ENCODE data around the gene GMDS. TPM values are rescaled to one million over a fixed set of nuclear protein-coding genes. Genes with fewer than 3 reads are reported as not detected.

The GMDS gene
- polyA plus RNA-seq, 1 of the 3 experiments (the other 2 are of a cell fraction): 12.3 TPM

DNA sequence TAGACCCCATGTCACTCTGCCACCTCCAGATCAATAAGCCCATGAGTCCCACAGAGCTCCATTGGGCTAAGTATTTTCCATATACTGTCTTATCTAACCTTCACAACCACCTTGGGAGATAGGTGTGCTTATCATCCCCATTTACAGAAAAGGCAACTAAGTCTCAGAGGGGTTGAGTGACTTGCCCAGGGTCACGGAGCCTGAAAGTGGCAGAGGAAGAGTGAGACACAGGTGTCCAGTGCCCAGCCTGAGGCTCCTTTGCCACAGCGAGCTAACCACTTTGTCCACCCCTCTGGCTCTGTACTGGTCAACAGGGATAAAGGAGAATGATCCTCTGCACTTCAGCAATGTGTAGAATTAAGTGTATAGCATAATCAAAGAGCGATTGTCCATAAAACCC lies 124.5 kb downstream of the GMDS start:
- no peaks in the 10 kb centered on the region for H3K36me3 ChIP-seq (replicated peaks in 1 of 2; ENCODE audit: control insufficient read depth in 1 of 2, insufficient read depth in 2 of 2, low read length in 1 of 2)
- H3K27ac ChIP-seq (ENCODE audit: low read depth in 2 of 2, low read length in 1 of 2): no peak overlapping the region
- no peak overlapping the region for H2AFZ ChIP-seq (ENCODE audit: low read depth)
- no peak for DNase-seq
- no peaks in the 10 kb centered on the region for H3K9me3 ChIP-seq
- CTCF ChIA-PET: interaction anchor here (0.8 to 5.0 kb wide), 4 partner anchors 8 to 524 kb away, joined by 3 to 21 read pairs (median 8); no protein-coding TSS in a partner anchor
- TF ChIP-seq, protein P1, sequence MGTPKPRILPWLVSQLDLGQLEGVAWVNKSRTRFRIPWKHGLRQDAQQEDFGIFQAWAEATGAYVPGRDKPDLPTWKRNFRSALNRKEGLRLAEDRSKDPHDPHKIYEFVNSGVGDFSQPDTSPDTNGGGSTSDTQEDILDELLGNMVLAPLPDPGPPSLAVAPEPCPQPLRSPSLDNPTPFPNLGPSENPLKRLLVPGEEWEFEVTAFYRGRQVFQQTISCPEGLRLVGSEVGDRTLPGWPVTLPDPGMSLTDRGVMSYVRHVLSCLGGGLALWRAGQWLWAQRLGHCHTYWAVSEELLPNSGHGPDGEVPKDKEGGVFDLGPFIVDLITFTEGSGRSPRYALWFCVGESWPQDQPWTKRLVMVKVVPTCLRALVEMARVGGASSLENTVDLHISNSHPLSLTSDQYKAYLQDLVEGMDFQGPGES (IDR thresholded peaks at IDR 0.05; ENCODE audit: low read depth, low read length): no peak
- TF ChIP-seq RAD21 (IDR thresholded peaks at IDR 0.05; ENCODE audit: low read length) (no peak), ELF1 (IDR thresholded peaks at IDR 0.05) (no peak), RXRA (IDR thresholded peaks at IDR 0.05; ENCODE audit: borderline replicate concordance, low read depth) (no peak)
- TF ChIP-seq, protein P2, sequence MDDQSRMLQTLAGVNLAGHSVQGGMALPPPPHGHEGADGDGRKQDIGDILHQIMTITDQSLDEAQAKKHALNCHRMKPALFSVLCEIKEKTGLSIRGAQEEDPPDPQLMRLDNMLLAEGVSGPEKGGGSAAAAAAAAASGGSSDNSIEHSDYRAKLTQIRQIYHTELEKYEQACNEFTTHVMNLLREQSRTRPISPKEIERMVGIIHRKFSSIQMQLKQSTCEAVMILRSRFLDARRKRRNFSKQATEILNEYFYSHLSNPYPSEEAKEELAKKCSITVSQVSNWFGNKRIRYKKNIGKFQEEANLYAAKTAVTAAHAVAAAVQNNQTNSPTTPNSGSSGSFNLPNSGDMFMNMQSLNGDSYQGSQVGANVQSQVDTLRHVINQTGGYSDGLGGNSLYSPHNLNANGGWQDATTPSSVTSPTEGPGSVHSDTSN (IDR thresholded peaks at IDR 0.05): no peak
- no peaks in the 10 kb centered on the region for H3K9me2 ChIP-seq
- POLR2A ChIA-PET: no interaction called here
- H3K27me3 ChIP-seq (ENCODE audit: insufficient read depth): no peaks in the 10 kb centered on the region
- H3K4me1 ChIP-seq (ENCODE audit: control insufficient read depth in 1 of 2, insufficient read depth in 2 of 2, low read depth in 1 of 2, low read length in 1 of 2): peaks cover 0 to 4% of the 10 kb centered on the region in 2 experiments; a peak in 1 of 4 replicates
- H3K9ac ChIP-seq: no peak overlapping the region
- no peak overlapping the region for H3K4me2 ChIP-seq
- H4K20me1 ChIP-seq (ENCODE audit: insufficient read depth): no peaks in the 10 kb centered on the region
- no peak overlapping the region for H3K4me3 ChIP-seq (ENCODE audit: low read depth in 2 of 2, low read length in 1 of 2)
- no peaks in the 10 kb centered on the region for H3F3A ChIP-seq (replicated peaks; ENCODE audit: insufficient read depth)
- no peaks in the 10 kb centered on the region for H3K79me2 ChIP-seq (ENCODE audit: insufficient read depth)
- WGBS (ENCODE audit: low lambda C conversion rate): 82% methylated on average over 3 of the region's 3 CpGs

DNA sequence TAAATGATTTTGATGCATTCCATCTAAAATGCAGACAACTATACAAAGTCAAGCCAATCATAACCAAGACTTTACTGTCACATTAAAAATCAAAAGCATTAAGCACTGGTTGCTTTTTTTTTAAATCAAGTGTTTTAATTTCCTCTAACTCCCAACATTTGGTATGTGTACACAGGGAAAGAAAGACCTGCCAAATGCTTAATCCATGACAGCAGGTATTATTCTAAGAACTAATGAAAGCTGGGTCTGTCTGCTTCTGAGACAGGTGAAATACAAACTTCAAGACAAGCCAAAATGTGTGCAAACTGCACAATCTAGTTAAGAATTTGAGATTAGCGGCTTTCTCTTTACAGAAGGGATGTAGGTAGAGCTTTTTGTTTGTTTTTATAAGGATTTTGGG lies 126.1 kb downstream of the GMDS start:
- Histone ChIP-seq H4K20me1 (ENCODE audit: insufficient read depth) (no peaks in the 10 kb centered on the region), H3K79me2 (ENCODE audit: insufficient read depth) (no peaks in the 10 kb centered on the region), H3K27me3 (ENCODE audit: insufficient read depth) (no peaks in the 10 kb centered on the region), H3K4me2 (no peak overlapping the region), H3K27ac (ENCODE audit: low read depth in 2 of 2, low read length in 1 of 2) (no peak overlapping the region), H3K9me3 (no peaks in the 10 kb centered on the region), H3F3A (replicated peaks; ENCODE audit: insufficient read depth) (no peaks in the 10 kb centered on the region), H3K9me2 (no peaks in the 10 kb centered on the region), H3K9ac (no peak overlapping the region), H3K4me3 (ENCODE audit: low read depth in 2 of 2, low read length in 1 of 2) (no peak overlapping the region), H3K36me3 (replicated peaks in 1 of 2; ENCODE audit: control insufficient read depth in 1 of 2, insufficient read depth in 2 of 2, low read length in 1 of 2) (no peaks in the 10 kb centered on the region), H3K4me1 (ENCODE audit: control insufficient read depth in 1 of 2, insufficient read depth in 2 of 2, low read depth in 1 of 2, low read length in 1 of 2) (peaks cover 0 to 1% of the 10 kb centered on the region in 2 experiments; a peak in 1 of 4 replicates), H2AFZ (ENCODE audit: low read depth) (no peak overlapping the region)
- ChIA-PET CTCF (interaction anchor here (1.0 to 5.0 kb wide), 6 partner anchors 10 to 523 kb away, joined by 3 to 21 read pairs (median 4); no protein-coding TSS in a partner anchor), POLR2A (no interaction called here)
- no peak for TF ChIP-seq FOXM1 (IDR thresholded peaks at IDR 0.05; ENCODE audit: low read depth)
- no peak for TF ChIP-seq GABPA (IDR thresholded peaks at IDR 0.05; ENCODE audit: low read depth)
- TF ChIP-seq FOXJ3 (CRISPR knock-in tag; IDR thresholded peaks at IDR 0.05): no peak
- TF ChIP-seq RFX5 (IDR thresholded peaks at IDR 0.05; ENCODE audit: low read length): no peak
- no peak for TF ChIP-seq NFIC (IDR thresholded peaks at IDR 0.05; ENCODE audit: borderline replicate concordance)
- no peak for TF ChIP-seq TEAD4 (IDR thresholded peaks at IDR 0.05; ENCODE audit: borderline replicate concordance, insufficient read depth)
- no peak for TF ChIP-seq RXRA (IDR thresholded peaks at IDR 0.05; ENCODE audit: borderline replicate concordance, low read depth)
- 95% methylated on average over 1 of the region's 1 CpG for WGBS (ENCODE audit: low lambda C conversion rate)
- no peak for DNase-seq

Measured in SK-N-SH (cell line).